ENCODE data around the gene SLC4A5.

SLC4A5 gene

GRCh38 chr2:74368499-74368898 lies 25.3 kb upstream of the SLC4A5 start:
- TF ChIP-seq, protein P1, sequence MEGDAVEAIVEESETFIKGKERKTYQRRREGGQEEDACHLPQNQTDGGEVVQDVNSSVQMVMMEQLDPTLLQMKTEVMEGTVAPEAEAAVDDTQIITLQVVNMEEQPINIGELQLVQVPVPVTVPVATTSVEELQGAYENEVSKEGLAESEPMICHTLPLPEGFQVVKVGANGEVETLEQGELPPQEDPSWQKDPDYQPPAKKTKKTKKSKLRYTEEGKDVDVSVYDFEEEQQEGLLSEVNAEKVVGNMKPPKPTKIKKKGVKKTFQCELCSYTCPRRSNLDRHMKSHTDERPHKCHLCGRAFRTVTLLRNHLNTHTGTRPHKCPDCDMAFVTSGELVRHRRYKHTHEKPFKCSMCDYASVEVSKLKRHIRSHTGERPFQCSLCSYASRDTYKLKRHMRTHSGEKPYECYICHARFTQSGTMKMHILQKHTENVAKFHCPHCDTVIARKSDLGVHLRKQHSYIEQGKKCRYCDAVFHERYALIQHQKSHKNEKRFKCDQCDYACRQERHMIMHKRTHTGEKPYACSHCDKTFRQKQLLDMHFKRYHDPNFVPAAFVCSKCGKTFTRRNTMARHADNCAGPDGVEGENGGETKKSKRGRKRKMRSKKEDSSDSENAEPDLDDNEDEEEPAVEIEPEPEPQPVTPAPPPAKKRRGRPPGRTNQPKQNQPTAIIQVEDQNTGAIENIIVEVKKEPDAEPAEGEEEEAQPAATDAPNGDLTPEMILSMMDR (IDR thresholded peaks at IDR 0.05; ENCODE audit: low read depth, low read length, missing control alignments): no peak
- H3K4me3 ChIP-seq (replicated peaks; ENCODE audit: low read depth, low read length): no peak overlapping the region
- no peak for DNase-seq (ENCODE audit: extremely low read depth, low read depth)

- no peak overlapping the region for H3K4me3 ChIP-seq (replicated peaks; ENCODE audit: low read depth, low read length)
- no peak for DNase-seq (ENCODE audit: extremely low read depth, low read depth)
- TF ChIP-seq, protein P1 (IDR thresholded peaks at IDR 0.05; ENCODE audit: low read depth, low read length, missing control alignments): no peak
These were observed 24.6 kb upstream of the SLC4A5 start for GRCh38 chr2:74367789-74368188.

GRCh38 chr2:74366036-74366435 lies 22.8 kb upstream of the SLC4A5 start:
- TF ChIP-seq, protein P1 (IDR thresholded peaks at IDR 0.05; ENCODE audit: low read depth, low read length, missing control alignments): no peak
- no peak overlapping the region for H3K4me3 ChIP-seq (replicated peaks; ENCODE audit: low read depth, low read length)
- no peak for DNase-seq (ENCODE audit: extremely low read depth, low read depth)

DNA sequence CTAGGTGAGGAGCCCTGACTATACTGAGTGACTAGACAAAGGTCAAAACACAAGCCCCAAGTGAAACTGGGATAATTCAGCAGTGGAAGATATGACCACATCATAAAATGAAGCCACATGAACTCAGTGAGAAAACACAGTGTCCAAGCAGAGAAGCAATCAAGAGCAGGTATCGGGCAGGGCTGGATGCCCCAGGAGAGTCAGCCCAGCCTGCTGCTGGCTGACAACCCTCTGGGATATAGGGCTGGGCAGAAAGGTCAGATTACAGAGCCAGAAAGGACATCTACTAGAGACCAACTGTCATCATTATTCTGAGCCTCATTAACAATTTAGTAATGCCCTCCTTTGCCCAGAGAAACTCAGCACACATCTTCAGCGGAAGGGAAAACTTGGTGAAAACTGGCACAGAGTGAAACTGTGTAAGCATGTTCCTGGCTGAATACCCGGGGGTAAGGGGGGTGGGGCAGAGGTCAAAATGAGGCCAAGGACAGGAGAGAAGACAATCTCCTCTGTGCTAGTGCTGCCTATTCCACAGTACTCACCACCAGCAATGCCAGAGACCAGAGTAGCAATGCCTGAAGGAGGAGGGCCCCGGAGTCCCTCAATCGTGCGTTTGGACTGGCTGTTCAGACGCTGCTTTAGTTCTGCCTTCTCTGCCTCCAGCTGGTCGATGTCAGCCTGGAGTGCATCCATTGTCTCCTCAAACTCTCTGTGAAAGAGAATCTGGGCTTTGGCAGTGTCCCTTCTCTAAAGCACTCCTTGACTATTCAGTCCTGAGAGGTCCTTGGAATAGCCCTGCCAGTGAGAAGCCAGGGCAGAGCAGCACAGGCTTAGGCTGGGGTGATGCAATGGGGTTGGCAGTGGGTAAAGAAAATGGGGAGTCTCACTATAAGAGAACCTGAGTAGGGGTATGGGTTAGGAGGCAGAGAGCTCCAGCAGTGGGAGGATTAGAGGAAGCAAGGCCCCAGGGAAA lies 21.6 kb upstream of the SLC4A5 start:
- DNase-seq (ENCODE audit: extremely low read depth, low read depth): no peak
- TF ChIP-seq, protein P1 (IDR thresholded peaks at IDR 0.05; ENCODE audit: low read depth, low read length, missing control alignments): no peak

DNA sequence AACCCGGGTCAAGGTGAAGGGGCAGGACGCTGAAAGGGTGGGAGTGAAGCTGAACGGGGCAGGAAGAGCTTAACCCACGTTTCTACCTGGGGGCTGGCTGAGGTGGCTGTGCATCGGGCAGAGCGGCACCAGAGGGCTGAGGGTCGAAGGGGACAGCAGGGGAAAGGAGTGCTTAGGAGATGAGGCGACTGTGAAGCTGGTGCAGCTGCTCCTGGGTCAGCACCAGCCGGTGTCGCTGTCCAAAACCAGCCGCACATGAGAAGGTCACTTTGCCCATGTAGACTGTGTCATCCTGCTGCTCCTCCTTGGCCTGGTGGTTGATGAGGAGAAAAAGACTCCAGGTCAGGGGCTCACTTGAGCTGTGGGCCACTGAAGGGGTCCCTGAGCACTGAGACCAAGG lies 18.1 kb upstream of the SLC4A5 start:
- TF ChIP-seq, protein P1 (IDR thresholded peaks at IDR 0.05; ENCODE audit: low read depth, low read length, missing control alignments): no peak
- DNase-seq (ENCODE audit: extremely low read depth, low read depth): no peak
- no peak overlapping the region for H3K4me3 ChIP-seq (replicated peaks; ENCODE audit: low read depth, low read length)

More for the DNA sequence above, 21.6 kb upstream of the SLC4A5 start:
- H3K4me3 ChIP-seq (replicated peaks; ENCODE audit: low read depth, low read length): no peak overlapping the region

DNA sequence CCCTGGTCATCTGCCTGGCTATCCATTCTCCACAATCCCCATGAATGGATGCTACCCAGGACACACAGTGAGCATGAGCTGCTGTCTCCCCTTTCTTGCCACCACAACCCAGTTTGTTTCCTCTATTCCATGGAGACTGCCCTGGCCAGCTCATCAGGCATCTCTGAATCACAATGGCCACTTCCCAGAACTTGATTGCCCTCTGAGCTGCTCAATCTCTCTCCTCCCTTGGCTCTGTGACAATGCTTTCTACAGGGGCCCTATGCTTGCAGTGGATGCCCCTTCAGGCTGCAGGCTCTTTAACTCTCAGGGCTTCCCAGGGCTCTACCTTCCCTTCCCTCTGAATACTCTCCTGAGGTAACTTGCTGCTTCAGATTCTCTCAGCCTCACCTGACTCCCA lies 14.4 kb upstream of the SLC4A5 start:
- no peak for DNase-seq (ENCODE audit: extremely low read depth, low read depth)
- H3K4me3 ChIP-seq (replicated peaks; ENCODE audit: low read depth, low read length): no peak overlapping the region
- TF ChIP-seq, protein P1 (IDR thresholded peaks at IDR 0.05; ENCODE audit: low read depth, low read length, missing control alignments): no peak
